ENCODE data around the gene STYXL1.
A peak's percentile ranks its signal among the peaks of the same experiment; 100 is the strongest.
"Not testable (repeated sequence)": the region's sequence is repeated elsewhere in the genome, so short reads cannot be mapped to it uniquely, and the experiment has no call there.

Gene STYXL1, protein sequence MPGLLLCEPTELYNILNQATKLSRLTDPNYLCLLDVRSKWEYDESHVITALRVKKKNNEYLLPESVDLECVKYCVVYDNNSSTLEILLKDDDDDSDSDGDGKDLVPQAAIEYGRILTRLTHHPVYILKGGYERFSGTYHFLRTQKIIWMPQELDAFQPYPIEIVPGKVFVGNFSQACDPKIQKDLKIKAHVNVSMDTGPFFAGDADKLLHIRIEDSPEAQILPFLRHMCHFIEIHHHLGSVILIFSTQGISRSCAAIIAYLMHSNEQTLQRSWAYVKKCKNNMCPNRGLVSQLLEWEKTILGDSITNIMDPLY

DNA sequence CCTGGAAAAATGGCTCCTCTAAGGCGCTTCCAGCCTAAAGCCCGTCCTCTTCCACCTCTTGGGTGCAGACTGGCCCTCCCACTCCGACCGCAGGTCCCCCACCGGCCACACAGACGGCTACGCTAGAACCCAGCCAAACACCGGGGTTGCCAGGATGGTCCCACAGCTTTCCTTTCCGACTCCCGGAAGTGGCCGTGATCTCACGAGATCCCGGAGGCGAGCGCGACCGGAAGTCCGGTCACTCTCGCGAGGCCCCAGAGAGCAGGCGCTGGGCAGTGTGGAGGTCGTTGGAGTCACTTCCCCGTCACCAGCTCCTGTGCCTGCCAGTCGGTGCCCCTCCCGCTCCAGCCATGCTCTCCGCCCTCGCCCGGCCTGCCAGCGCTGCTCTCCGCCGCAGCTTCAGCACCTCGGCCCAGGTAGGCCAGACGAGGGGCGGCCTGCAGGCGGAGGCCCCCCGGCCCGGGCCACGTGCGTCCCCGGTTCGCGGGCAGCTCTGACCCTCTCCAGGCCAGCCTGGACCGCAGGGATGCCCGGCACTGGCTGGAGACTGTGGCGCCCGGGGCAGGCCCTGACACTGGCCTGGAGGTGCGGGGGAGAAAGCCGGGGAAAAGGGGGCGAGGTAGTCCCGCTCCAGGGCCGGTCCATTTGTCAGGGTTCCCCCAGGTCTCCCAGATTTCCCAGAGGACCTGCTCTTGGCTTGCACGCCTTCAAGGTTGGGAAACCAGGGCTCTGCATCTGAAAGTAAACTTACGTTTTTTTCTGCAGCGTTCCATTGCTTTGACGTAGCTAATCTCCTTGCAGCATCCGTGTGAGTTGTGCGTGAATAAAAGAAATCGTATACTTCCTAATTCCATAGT is at the start of gene STYXL1, which contains the start of gene MDH2:
Gene STYXL1 (minus strand): TSS at position 190 of the 857 bp plus-strand sequence. CDS start 17,477 bp downstream, outside the sequence.
Gene MDH2 (plus strand): TSS at position 296 of the 857 bp plus-strand sequence. CDS start 55 bp downstream, at position 351.
- peak; percentile 88 for DNase-seq (ENCODE audit: low spot score)

DNA sequence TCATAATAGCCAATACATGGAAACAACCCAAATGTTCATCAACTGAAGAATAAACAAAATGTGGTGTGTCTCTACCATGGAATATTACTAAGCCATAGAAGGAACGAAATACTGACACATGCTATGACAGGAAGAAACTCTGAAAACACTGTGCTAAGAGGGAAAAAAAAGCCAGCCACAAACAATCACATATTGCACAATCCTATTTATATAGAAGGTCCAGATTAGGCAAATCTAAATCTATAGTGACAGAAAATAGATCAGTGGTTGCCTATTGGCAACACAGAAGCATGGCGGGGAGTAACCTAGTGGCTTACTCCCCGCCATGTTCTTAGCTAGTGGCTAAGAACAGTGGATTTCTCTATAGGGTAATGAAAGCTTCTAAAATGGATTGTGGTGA is 48.1 kb upstream of the STYXL1 start:
- DNase-seq (ENCODE audit: low spot score) = no peak

DNA sequence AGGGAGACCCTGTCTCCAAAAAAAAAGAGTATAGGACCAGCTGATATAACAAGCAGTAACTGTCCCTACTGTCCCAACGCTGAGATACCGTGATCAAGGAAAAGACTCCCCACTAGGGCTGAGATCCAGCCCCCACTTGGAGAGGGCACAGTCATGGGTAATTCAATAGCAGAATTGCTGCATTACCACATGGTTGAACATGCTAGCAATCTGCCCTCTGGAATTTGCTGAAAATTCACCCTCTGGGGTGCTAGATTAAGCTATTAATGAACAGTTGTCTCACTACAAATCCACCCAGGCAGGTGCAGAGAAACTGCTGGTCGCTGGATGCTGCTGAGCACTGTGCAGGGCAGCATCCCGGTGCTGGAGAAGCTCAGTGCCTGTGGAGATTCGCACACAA is 46.5 kb upstream of the STYXL1 start:
- DNase-seq (ENCODE audit: low spot score) = not testable (repeated sequence)

DNA sequence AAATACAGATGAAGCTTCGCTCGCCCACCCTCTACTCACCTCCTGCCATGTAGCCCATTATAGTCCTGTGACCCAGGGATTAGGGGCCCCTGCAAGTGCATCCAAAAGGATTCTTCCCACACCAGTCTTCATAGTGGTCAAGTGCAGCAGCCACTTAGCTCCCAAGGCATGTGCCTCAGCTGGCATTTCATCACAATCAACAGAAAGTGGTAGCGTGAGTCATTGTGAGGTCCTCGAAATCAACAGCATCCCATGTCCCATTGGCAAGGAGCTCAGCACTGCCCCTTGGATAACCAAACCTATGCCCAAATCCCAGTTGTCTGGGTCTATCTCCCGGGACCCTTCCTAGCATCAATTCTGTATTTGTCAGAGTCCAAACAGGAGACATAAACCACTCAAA is 45.7 kb upstream of the STYXL1 start:
- DNase-seq (ENCODE audit: low spot score) = not testable (repeated sequence)

DNA sequence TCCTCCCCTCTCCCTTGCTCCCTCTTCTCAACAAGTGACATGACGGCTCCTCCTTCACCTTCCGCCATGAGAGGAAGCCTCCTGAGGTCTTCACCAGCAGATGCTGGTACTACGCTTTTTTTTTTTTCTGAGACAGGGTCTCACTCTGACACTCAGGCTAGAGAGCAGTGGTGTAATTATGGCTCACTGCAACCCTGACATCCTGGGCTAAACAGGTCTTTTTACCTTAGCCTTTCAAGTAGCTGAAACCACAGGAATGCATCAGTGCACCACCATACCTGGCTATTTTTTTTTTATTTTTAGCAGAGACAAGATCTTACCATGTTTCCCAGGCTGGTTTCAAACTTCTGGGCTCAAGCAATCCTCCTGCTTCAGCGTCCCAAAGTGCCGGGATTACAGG is 43.7 kb upstream of the STYXL1 start:
- no peak for DNase-seq (ENCODE audit: low spot score)

DNA sequence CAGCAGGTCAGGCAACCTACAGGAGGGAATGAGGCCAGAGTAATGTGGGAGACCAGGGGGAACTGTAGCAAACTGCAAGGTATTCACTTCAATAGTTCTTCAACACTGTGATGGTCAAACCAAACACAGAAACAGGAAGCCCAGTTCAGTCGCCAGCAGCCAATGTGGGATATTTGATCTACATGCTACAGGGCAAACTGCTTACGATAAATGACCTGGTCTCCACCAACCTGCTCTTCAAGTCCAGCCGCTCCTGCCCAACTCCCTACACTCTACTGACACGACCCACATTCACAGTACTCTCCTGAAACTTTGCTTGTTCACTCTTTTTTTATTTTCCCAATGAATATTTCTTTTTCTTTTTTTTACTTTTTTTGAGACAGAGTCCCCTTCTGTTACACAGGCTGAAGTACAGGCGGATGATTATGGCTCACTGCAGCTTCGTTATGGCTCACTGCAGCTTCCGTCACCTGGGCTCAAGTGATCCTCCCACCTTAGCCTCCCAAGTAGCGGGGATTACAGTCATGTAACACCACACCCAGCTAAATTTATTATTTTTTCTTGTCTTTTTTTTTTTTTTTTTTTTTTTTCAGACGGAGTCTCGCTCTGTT is 42.2 kb upstream of the STYXL1 start:
- no peak for DNase-seq (ENCODE audit: low spot score)

DNA sequence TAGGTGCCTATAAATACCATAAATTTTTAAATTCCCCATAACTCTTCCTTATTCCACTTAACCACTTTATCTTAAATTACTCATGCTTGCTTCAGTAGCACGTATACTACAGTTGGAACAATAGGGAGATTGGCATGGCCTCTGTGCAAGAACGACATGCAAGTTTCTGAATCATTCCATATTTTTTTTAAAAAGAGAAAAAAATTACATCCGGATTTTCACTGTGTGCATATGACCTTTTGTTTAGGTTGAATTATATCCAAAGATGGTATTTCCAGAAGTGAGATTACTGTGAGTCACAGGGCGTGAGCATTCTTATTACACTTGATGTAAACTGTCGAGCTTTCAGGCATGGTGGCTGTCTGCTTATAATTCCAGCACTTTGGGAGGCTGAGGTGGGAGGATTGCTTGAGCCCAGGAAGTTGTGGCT is 39.6 kb upstream of the STYXL1 start:
- DNase-seq (ENCODE audit: low spot score) = not testable (repeated sequence)

DNA sequence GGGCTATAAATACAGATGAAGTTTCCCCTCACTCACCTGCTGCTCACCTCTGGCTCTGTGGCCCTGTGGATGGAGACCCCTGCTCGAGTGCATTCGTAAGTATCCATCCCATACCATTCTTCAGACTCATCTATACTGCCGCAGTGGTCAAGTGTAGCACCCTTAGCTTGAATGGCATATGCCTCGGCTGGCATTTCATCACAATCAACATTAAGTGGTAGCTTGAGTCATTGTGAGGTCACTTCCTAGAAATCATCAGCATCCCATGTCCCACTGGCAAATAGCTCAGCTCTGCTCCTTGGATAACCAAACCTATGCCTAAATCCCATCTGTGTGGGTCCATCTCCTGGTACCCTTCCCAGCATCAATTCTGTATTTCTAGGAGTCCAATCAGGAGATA is 38.3 kb upstream of the STYXL1 start:
- DNase-seq (ENCODE audit: low spot score) = no peak

DNA sequence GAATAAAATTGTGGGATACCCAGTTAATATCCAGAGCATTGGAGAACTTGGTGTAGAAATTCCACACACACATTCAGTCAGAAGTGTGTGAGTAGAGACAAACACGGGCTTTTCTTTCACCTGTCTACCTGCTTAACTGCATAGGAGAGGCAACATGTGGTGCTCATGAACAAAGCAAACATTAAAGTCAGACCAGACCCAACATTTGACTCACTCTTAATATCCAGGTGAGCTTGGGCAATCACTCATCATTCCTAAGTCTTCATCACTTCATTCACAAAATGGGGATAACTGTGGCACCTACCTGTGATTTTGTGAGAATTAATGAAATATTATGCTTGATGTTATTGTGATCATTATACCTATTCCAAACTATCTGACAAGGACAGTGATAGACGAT is 36.3 kb upstream of the STYXL1 start:
- DNase-seq (ENCODE audit: low spot score) = not testable (repeated sequence)

DNA sequence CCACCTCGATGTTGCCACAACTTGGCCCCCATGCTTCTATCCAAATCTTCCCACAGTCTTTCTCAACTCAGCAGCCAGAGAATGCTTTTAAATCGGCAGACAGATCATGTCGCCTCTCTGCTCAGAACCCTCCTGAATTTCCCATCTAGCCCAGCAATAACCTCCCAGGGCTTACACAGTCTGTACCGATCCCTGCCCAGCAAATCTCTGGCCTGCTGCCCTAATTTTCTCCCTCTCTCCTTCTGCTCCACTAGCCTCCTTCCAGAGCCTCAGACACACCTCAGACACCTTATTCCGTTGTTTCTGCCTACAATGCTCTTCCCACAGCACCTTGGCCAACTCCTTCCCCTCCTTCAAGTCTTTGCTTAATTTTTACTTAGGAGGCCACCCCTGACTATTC is 32.4 kb upstream of the STYXL1 start:
- no peak for DNase-seq (ENCODE audit: low spot score)

DNA sequence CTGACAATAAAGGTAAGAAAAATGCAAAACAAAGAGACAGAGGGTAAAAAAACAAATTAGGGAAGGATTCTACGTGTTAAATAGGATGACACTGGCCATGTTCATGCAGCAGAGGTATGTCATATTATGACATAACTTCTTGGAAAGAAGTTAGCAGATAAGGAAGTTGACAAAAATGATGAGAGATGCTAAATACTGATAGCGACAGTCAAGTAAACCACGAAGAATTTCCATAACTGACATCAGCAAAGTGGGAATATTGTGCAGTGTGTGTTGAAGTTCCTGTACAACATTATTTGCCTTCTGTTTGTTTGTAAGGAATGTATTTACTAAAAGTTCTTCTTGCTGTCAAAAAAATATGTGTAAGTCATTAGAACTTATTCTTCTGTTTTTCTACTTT is 29.6 kb upstream of the STYXL1 start:
- no peak for DNase-seq (ENCODE audit: low spot score)

DNA sequence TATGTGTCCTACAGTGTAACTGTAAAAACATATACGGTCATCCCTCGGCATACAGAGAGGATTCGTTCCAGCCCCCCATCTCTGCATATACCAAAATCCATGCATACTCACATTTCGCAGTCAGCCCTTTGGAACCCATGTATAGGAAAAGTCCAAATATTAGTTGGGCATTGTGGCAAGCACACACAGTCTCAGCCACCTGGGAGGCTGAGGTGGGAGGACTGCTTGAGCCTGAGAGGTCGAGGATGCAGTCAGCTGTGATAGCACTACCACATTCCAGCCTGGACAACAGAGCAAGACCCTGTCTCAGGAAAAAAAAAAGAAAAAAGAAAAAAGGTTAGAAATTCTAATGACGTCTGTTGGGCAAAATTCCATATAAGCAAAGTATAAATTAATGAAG is 29.2 kb upstream of the STYXL1 start:
- DNase-seq (ENCODE audit: low spot score) = no peak

DNA sequence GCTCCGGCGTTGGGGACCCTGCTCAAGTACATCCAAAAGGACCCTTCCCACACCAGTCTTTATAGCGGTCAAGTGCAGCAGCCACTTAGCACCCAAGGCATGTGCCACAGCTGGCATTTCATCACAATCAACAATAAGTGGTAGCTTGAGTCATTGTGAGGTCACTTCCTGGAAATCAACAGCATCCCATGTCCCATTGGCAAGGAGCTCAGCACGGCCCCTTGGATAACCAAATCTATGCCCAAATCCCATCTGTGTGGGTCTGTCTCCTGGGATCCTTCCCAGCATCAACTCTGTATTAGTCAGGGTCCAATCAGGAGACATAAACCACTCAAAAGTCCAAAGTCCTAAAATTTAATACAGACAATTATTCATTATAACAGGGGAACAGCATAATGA is 27.2 kb upstream of the STYXL1 start:
- DNase-seq (ENCODE audit: low spot score) = no peak

DNA sequence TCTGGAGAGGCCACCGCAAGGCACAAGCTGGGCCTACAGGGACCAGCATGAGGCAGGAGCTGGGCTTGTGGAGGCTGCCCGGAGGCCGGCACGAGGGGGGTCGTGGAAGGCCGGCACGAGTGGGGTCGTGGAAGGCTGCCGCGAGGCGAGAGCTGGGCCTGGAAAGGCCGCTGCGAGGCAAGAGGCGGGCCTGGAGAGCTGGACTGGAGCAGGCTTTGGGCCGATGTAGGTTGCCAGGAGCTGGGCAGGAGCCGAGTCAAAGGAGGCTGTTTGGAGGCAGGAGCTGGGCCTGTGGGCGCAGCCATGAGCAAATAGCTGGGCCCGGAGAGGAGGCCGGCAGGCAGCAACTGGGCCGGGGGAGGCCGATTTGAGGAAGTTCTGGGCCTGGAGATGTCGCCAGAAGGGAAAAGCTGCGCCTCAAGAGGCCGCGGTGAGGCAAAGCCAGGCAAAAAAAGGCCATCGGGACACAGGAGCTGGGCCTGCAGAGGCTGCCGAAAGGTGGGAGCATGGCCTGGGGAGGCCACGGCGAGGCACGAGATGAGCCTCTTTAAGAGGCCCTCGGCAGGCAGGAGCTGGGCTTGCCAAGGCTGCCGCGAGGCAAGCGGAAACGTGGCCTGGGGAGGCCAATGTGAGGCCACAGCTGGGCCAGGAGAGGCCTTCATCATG is 26.6 kb upstream of the STYXL1 start:
- DNase-seq (ENCODE audit: low spot score) = no peak

DNA sequence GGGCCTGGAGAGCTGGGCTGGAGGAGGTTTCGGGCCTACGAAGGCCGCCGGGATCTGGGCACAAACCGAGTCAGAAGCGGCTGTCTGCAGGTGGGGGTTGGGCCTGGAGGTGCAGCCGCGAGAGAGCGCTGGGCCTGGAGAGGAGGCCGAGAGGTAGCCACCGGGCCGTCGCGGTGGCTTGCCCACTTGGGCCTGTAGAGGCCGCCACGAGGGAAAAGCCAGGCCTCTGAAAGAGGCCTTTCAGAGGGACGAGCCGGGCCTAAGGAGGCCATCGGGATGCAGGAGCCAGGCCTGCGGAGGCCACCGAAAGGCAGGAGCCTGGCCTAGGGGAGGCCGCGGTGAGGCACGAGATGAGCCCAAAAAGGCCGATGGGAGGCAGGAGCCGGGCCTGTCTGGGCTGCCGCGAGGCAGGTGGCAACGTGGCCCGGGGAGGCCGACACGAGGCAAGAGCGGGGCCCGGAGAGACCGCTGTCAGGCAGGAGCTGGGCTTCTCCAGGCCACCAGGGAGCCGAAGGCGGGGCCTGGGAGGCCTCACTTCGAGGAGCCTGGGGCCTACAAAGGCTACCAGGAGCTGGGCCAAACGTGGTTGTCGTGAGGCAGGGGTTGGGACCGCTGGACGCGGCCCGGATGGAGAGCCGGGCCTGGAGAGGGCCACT is 25.7 kb upstream of the STYXL1 start:
- no peak for DNase-seq (ENCODE audit: low spot score)

DNA sequence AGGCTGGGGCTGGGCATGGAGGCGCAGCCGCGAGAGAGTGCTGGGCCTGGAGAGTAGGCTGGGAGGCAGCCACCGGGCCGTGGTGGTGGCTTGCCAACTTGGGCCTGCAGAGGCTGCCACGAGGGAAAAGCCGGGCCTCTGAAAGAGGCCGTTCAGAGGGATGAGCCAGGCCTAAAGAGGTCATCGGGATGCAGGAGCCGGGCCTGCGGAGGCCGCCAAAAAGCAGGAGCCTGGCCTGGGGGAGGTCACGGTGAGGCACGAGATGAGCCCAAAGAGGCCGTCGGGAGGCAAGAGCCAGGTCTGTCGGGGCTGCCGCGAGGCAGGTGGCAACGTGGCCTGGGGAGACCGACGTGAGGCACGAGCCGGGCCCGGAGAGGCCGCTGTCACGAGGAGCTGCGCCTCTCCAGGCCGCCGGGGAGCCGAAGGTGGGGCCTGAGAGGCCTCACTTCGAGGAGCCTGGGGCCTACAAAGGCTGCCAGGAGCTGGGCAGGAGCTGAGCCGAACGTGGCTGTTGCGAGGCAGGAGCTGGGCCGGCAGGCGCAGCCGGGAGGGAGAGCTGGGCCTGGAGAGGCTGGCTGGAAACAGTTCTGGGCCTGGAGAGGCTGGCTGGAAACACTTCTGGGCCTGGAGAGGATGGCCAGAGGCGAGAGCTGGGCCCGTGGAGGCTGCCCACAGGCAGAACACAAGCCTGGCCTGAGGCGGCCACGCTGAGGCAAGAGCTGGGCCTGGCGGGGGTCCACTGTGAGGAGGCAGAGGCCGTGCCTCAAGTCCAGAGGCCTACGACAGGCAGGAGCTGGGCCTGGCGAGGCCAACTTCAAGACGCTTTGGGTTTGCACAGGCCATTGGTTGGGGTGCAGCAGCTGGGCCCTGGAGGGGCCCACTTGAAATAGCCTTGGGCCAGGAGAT is 24.7 kb upstream of the STYXL1 start:
- DNase-seq (ENCODE audit: low spot score) = no peak

DNA sequence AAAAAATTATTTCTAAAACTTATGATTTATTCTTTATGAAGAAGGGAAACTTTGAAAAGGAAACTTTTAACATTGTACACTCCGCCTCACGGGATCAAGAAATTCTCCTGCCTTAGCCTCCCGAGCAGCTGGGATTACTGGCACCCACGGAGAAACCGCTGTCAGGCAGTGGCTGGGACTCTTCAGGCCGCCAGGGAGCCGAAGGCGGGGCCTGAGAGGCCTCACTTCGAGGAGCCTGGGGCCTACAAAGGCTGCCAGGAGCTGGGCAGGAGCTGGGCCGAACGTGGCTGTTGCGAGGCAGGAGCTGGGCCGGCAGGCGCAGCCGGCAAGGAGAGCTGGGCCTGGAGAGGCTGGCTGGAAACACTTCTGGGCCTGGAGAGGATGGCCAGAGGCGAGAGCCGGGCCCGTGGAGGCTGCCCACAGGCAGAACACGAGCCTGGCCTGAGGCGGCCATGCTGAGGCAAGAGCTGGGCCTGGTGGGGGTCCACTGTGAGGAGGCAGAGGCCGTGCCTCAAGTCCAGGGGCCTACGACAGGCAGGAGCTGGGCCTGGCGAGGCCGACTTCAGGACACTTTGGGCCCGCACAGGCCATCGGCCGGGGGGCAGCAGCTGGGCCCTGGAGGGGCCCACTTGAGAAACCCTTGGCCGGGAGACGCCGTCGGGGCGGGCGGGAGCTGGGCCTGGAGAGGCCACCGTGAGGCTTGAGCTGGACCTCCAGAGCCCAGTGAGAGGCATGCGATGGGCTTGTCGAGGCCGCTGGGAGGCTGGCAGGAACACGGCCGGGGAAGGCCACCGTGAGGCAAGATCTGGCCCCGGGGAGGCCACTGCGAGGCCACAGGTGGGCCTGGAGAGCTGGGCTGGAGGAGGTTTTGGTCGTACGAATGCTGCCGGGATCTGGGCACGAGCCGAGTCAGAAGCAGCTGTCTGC is 23.8 kb upstream of the STYXL1 start:
- DNase-seq (ENCODE audit: low spot score) = no peak

DNA sequence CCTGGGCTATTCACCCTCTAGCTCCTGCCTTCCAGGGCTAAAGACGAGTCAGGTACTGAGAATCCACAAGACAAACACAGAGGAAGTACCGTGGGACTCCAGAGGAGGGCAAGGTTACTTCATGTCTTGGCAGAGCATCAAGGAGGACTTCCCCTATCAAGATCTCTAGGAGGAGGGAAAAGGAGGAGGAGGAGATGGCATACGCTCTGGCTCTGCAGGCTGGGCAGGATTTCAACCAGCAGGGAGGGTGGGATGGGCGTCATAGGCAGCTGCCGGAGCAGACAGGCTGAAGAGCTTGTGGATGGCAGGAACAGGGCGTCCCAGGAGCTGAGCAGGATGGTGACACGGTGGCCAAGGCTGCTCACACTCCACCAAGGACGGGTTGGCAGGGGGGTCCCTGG is 21.4 kb upstream of the STYXL1 start:
- no peak for DNase-seq (ENCODE audit: low spot score)

DNA sequence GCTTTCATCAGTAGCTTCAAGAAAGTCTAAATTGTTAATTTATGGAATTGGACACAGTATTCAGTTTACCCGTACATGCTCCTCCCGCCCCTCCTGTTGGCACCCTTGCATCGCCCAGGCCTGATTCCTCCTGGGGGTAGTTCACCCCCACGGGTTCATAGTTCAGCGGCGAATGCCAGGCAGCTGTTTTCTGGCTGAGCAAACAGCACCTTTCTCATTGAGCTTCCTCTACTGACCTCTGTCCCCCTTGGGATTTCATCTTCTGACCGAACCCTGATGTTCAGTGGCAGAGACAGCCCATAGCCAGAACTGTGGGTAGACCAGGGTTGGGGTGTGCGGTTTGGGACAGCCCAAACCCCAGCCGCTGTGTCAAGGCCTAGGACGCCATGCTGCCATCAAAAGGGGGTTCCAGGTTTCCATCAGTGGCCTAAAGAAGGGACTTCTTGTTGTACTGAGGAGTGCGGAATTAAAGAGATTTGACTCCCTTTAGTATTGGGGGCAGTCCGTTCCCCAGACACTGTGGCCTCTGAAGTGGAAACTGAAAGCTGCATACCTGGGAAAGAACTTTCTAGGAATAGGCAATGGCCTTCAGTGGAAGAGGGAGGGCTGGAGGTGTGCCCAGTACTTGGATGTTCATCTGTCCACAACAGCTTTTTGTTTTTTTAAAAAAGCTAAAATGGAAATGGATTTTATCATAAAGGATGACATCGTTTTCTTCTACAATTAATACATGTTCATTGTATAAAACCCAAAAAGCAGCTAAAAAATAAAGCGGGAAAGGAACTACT is 19.1 kb upstream of the STYXL1 start:
- DNase-seq (ENCODE audit: low spot score) = no peak

All from CD4-positive, alpha-beta T cell treated with Interleukin-2 at 100 ng/mL for 4 hours (primary cell).